PC-9 (cell line): ENCODE data around the gene PCED1A.

ENCODE experiments used
- CTCF ChIP-seq: fragments of 200-600 bp; sonication (generic); conservative IDR thresholded peaks from 2 replicates; pipeline ENCODE4 v1.6.1; 2017; ENCODE audit warnings: mixed run types, antibody characterized with exemption, mild to moderate bottlenecking, moderate library complexity
- EZH2 ChIP-seq: fragments of 200-600 bp; sonication (generic); IDR thresholded peaks from 2 replicates; pipeline ENCODE4 v1.8.0; 2017; ENCODE audit warnings: antibody characterized with exemption, low read depth

DNA sequence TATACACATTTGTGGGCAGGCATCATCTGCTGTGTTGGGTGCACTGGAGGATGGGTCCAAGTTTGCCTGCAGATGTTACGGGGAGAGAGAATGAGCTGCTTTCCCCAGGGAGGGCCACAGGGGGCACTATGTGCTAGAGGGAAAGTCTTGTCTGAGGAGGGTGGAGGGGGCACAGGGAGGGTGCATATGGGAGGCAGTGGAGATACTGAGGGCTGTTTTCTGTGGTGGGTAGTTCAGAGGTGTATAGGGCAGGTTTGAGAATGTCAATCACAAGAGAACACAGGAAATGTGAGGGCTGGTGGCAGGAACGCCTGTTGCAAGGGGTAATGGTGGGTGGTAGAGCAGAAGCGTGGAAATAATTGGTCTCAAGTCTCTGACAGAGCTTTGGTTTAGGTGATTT, 25.2 kb upstream of the PCED1A start:
- TF ChIP-seq EZH2 (no peak), CTCF (no peak)
